GM15510 (cell line): ENCODE data around the gene SSC5D.

Experiments
- POLR2A ChIP-seq: IDR thresholded peaks from 3 replicates; pipeline ENCODE4 v1.6.1; 2011; ENCODE audit warnings: borderline replicate concordance; ENCODE audit not compliant: insufficient read length; ENCODE audit errors: extremely low read depth

Gene SSC5D

GRCh38 chr19:55487924-55488687 is at the start of gene SSC5D:
Gene SSC5D (plus strand): TSS chr19:55488436. CDS start chr19:55488590, 154 bp downstream.
- TF ChIP-seq POLR2A, result no peak

DNA sequence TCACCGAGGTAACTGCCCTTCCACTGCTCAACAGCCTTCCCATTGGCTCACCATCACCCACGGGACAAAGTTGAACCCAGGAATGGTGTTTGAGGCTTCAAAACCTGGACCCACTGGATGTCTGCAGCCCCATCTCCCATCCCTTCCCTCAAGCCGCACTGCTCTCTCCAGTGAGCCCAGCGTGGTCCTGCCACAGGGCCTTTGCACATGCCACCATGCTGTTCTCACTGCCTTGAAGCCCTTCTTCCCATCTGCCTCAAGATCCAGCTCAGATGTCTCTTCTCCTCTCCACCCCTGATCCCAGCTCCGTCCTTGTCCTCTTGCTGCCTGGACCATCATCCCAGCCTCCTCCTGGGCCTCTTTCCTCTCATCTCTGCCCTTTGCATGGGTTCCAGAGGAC is 49.2 kb upstream of the SSC5D start:
- TF ChIP-seq POLR2A, result no peak

GRCh38 chr19:55440411-55441105 is 47.7 kb upstream of the SSC5D start:
- TF ChIP-seq POLR2A, result no peak

DNA sequence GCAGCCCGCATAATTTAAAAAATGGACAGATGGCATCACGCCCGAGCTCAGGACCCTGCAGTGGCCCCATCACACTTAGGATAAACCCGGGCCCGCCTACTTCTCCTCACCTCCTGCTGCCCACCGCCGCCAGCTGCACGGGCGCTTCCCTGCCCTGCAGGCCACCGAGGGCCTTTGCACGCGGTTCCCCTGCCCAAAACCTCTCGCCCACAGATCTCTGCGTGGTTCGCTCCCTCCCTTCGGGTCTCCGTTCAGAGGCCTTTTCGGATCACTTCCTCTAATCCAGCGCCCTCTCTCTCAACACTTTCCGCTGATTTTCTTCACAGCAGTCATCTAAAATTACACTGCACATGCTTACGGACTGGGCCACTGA is 46.9 kb upstream of the SSC5D start:
- no peak for TF ChIP-seq POLR2A

- no peak for TF ChIP-seq POLR2A
These were observed 46.4 kb upstream of the SSC5D start for GRCh38 chr19:55441692-55442321.

DNA sequence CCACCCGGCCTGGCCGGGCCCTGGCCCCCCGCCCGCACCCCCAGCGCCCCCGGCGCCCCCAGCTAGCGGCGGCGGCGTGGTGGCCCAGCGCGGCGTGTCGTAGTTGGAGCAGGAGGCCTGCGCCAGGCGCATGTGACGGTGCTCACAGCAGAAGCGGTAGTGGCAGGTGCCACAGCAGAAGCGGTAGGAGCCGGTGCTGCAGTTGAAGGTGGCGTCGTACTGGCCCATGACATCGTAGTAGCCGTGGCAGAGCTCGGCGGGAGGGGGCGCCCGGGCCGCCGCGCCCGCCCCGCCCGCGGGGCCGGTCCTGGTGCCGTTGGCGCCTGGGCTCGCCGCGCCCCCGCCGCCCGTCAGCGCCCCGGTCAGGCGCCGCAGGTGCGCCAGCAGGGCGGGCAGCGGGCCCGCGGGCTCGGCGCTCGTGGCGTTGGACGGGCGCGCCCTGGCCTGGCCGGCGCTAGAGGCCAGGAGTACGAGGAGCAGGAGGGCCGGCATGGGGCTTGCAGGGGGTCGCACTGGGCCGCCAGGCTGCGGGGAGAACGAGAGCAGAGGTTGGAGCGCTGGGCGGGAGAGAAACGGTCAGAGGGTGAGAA is 45.8 kb upstream of the SSC5D start:
- TF ChIP-seq POLR2A, result no peak

GRCh38 chr19:55443045-55443823 is 45.0 kb upstream of the SSC5D start, which contains the start of gene SHISA7:
Gene SHISA7 (minus strand): TSS chr19:55443300. CDS start chr19:55442863, 437 bp downstream.
- TF ChIP-seq POLR2A, result no peak

DNA sequence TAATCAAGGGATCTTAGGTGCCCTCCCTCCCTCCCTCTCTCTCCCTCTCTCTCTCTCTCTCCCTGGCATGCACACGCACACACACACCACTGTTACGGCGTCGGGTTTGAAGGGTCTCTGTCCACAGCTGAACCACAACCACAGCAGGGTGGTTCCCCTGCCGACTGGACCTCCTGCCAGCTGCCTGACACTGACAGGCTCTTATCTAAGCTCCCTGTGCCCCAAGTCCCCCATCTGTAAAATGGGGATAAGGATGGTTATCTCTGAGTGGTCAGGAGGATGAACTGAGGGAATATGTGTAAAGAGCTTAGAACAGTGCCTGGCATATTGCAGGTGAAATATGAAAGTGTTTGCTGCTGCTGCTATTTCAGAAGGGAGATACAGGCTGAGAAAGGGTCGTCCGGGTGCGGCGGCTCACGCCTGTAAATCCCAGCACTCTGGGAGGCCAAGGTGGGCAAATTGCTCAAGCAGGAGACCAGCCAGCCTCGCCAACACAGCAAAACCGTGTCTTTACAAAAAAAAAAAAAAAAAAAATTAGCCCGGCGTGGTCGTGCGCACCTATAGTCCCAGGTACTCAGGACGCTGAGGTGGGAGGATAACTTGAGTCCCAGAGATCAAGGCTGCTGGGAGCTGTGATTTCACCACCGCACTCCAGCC is 44.3 kb upstream of the SSC5D start:
- TF ChIP-seq POLR2A, result no peak

- no peak for TF ChIP-seq POLR2A
These were observed 43.6 kb upstream of the SSC5D start for GRCh38 chr19:55444646-55445045.

GRCh38 chr19:55446060-55446459 is 42.2 kb upstream of the SSC5D start:
- TF ChIP-seq POLR2A, result no peak

DNA sequence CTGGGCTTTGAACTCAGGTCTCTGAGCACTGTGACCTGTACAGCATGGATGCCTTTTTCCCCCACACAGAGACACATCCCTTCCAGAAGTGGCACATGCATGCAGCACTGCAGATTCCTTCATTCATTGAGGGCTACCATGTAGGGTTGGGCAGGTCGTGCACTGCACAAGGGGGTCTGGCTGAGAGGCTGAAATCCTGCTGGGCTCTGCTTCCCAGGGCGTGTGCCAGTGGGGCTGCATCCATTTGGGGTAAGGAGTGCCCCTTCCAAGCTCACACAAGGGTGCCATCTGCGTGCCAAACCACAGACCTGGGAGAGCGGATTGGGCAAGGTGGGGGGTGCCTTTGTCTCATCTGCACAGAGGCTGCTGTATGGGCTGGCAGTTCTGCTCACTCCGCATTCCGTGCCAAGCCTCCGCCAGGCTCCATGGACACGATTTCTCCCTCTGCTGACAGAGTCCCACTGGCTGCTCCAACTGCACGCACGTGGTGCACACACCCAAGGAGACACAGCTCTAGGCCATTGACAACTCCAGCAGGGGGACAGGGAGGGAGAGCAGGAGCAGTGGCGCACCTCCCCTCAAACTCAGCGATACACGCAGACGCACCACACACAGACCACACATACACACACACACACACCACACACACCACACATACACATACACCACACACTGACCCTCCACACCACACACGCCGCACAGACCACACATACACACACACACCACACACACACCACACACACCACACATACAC is 40.6 kb upstream of the SSC5D start:
- TF ChIP-seq POLR2A, result no peak

DNA sequence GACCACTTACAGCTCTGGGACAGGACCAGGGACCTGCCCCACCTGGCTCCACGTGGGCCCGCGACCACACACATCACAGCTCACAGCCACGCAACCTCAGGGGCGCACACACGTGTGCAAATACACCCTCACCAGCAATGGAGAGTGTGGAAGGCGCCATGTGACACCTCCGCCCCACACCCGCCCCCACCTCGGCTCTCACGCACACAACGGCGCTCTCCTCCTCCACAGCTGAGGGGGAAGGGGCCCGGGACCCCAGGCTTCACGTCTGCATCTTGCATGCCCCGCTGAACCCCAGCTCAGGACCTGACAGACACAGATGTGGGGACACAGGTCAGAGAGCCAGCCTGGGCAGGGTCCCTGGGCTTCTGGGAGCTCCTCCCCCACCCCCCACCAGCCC is 38.8 kb upstream of the SSC5D start:
- TF ChIP-seq POLR2A, result no peak

DNA sequence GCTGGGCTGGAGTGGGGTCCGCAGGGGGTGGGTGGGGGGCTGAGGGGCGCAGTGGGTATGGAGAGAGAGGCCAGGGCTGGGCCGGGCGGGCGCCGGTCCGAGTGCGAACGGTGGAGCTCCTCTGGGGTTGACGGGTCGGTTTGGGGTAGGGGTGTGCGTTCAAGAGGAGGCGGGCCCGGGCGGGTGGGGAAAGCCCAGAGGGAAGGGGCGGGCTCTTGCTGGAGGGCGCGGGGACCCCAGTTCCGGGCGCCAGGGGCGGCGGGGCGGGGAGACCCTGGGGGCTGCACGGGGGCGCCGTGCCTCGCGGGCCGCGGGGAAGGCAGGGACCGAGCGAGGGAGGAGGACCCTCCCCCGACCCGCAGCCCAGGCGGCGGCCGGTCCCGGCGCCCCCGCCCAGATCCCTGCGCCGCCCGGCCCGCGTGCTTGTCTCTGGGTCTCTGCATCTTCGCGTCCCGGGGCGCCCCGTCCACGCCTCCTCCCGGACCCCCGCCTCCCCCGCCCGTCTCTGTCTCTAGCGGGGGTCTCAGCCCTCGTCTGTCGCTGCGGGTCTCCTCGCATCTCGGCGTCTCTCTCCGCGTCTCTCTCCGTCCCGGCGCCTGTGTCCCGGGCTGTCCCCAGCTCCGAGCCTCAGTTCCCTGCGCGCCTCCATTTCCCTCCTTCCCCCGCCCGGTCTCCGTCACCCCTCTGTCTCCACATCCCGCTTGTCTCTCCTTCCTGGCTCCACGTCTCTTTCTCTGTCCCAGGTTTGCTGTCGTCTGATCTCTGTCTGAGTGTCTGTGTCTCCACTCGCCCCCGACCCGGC is 36.9 kb upstream of the SSC5D start:
- no peak for TF ChIP-seq POLR2A
